ENCODE results near the gene TPSD1.
"Not testable (repeated sequence)": the region's sequence is repeated elsewhere in the genome, so short reads cannot be mapped to it uniquely, and the experiment has no call there.

GRCh38 chr16:1249031-1249755, 6.7 kb upstream of the TPSD1 start:
- not testable (repeated sequence) for TF ChIP-seq YY1 (IDR thresholded peaks at IDR 0.05; ENCODE audit: insufficient read depth, insufficient read length); SUZ12 (IDR thresholded peaks at IDR 0.05; ENCODE audit: extremely low read depth, insufficient read depth, insufficient read length); ZNF274 (IDR thresholded peaks at IDR 0.05; ENCODE audit: low read depth, low read length)
